ENCODE data around the gene SEMA3D.

DNA sequence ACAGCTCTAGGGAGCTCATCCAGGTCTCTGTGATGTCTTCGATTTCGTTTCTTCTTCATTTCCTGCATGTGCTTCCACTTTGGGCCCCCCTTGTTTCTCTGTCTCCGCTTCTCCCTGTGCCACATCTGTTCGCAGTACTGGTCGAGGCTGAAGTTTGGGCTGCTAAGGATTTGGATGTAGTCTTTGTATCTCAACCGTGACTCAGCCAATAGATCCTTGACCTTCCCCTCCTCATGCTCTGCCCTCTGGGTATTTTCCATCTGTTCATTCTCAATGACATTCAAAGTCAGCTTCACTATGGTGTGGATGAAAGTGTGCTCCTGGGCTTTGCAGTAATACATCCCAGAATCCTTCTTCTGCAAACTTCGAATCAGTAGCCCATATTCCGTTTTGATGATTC lies 187.4 kb downstream of the SEMA3D start:
- no peak for TF ChIP-seq CTCF (IDR thresholded peaks at IDR 0.05; ENCODE audit: low read depth, low read length)
- TF ChIP-seq EZH2phosphoT487 (IDR thresholded peaks at IDR 0.05; ENCODE audit: low read depth), result no peak
